H1 (cell line): Measurements from ENCODE around the gene GRIA3.

Experiments used
- CTCF ChIP-seq, 3 experiments: IDR thresholded peaks; 1 replicate in 2 of 3; 2 replicates in 1 of 3; pipeline versions ENCODE4 v1.5.1 to v1.6.1; 2011; ENCODE audit warnings: low read length in 3 of 3, mild to moderate bottlenecking in 3 of 3, inconsistent platforms in 2 of 3, low read depth in 1 of 3, moderate library complexity in 1 of 3; ENCODE audit not compliant: insufficient read depth in 1 of 3; ENCODE audit errors: control extremely low read depth in 1 of 3
- MAX ChIP-seq: IDR thresholded peaks from 2 replicates; pipeline ENCODE4 v1.6.1; 2012; ENCODE audit warnings: inconsistent platforms
- POLR2A ChIP-seq, 2 experiments: IDR thresholded peaks; 1 replicate in 1 of 2; 2 replicates in 1 of 2; pipeline ENCODE4 v1.6.1; 2011; ENCODE audit warnings: low read depth in 2 of 2, low read length in 2 of 2, mild to moderate bottlenecking in 2 of 2; ENCODE audit errors: control extremely low read depth in 1 of 2
- RAD21 ChIP-seq, 2 experiments: IDR thresholded peaks in 1 of 2; conservative IDR thresholded peaks in 1 of 2; 2 replicates each; pipeline ENCODE4 v1.6.1; 2011; ENCODE audit warnings: low read depth in 2 of 2, low read length in 2 of 2, improper control_type of control experiment in 1 of 2, inconsistent platforms in 1 of 2, mild to moderate bottlenecking in 1 of 2, moderate library complexity in 1 of 2
- RNF2 ChIP-seq: fragments of 200-900, 300-1000 bp; sonication (generic); IDR thresholded peaks from 2 replicates; pipeline ENCODE4 v1.7.1; 2016; ENCODE audit warnings: borderline replicate concordance, low read depth, mild to moderate bottlenecking, antibody characterized with exemption, low read length; ENCODE audit not compliant: poor library complexity, severe bottlenecking; ENCODE audit errors: missing control alignments
- TCF12 ChIP-seq: IDR thresholded peaks from 2 replicates; pipeline ENCODE4 v1.6.1; 2011; ENCODE audit warnings: low read depth, mild to moderate bottlenecking, low read length
- USF2 ChIP-seq: IDR thresholded peaks from 2 replicates; pipeline ENCODE4 v1.6.1; 2011; ENCODE audit warnings: low read length, improper control_type of control experiment
- ZNF274 ChIP-seq: IDR thresholded peaks from 2 replicates; pipeline ENCODE4 v1.7.0; 2012; ENCODE audit warnings: low read length, borderline replicate concordance; ENCODE audit errors: extremely low read depth

GRCh38 chrX:123432361-123433150 lies 248.5 kb downstream of the GRIA3 start:
- TF ChIP-seq CTCF (IDR thresholded peaks at IDR 0.05; ENCODE audit: control extremely low read depth in 1 of 3, insufficient read depth in 1 of 3, low read depth in 1 of 3, low read length in 3 of 3) (no peak), POLR2A (IDR thresholded peaks at IDR 0.05; ENCODE audit: control extremely low read depth in 1 of 2, low read depth in 2 of 2, low read length in 2 of 2) (no peak), RAD21 (IDR thresholded peaks at IDR 0.05 in 1 of 2, conservative IDR thresholded peaks at IDR 0.05 in 1 of 2; ENCODE audit: low read depth in 2 of 2, low read length in 2 of 2) (no peak), USF2 (no peak), ZNF274 (no peak), RNF2 (no peak), TCF12 (no peak), MAX (no peak)
